ENCODE data around the gene OLFML2A.

OLFML2A gene

DNA sequence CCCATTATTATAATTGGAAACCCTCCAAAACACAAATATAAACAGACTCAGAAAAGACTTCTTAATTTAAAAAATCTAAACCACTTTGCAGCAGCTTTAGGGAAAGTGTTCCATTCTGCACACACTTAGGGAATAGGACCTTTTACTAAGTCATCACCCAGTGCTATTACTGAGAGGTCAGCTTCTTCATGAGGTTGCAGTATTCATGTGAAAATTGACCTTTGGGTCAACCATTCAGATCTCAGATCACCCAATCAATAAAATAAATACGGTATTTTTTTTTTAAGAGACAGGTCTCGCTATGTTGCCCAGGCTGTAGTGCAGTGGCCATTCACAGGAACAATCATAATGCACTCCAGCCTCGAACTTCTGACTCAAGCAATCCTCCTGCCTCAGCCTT is 27.6 kb upstream of the OLFML2A start:
- no peak overlapping the region for H3K27ac Mint-ChIP-seq (ENCODE audit: low read depth)
- no peaks in the 10 kb centered on the region for H3K36me3 Mint-ChIP-seq (ENCODE audit: insufficient read depth)
- ATAC-seq (replicated peaks; ENCODE audit: extremely low read depth, poor library complexity, severe bottlenecking) (no peak), DNase-seq (ENCODE audit: low spot score in 2 of 2) (no peak)
- H3K9me3 Mint-ChIP-seq, result no peaks in the 10 kb centered on the region
- H3K4me1 Mint-ChIP-seq, result no peaks in the 10 kb centered on the region
- H3K27me3 Mint-ChIP-seq, result peaks cover 37% of the 10 kb centered on the region
- H3K4me3 Mint-ChIP-seq, result no peak overlapping the region

- Mint-ChIP-seq H3K27me3 (peaks cover 41% of the 10 kb centered on the region), H3K4me1 (no peaks in the 10 kb centered on the region), H3K36me3 (ENCODE audit: insufficient read depth) (no peaks in the 10 kb centered on the region), H3K9me3 (no peaks in the 10 kb centered on the region), H3K4me3 (no peak overlapping the region), H3K27ac (ENCODE audit: low read depth) (no peak overlapping the region)
- ATAC-seq (replicated peaks; ENCODE audit: extremely low read depth, poor library complexity, severe bottlenecking), result no peak
- DNase-seq (ENCODE audit: low spot score in 2 of 2), result no peak
These were observed 27.2 kb upstream of the OLFML2A start for GRCh38 chr9:124749781-124750180.

GRCh38 chr9:124752967-124753366 is 24.0 kb upstream of the OLFML2A start:
- H3K27me3 Mint-ChIP-seq, result peaks cover 66% of the 10 kb centered on the region
- H3K4me1 Mint-ChIP-seq, result no peaks in the 10 kb centered on the region
- H3K4me3 Mint-ChIP-seq, result no peak overlapping the region
- no peaks in the 10 kb centered on the region for H3K9me3 Mint-ChIP-seq
- no peak overlapping the region for H3K27ac Mint-ChIP-seq (ENCODE audit: low read depth)
- ATAC-seq (replicated peaks; ENCODE audit: extremely low read depth, poor library complexity, severe bottlenecking) (no peak), DNase-seq (ENCODE audit: low spot score in 2 of 2) (no peak)
- H3K36me3 Mint-ChIP-seq (ENCODE audit: insufficient read depth), result no peaks in the 10 kb centered on the region

DNA sequence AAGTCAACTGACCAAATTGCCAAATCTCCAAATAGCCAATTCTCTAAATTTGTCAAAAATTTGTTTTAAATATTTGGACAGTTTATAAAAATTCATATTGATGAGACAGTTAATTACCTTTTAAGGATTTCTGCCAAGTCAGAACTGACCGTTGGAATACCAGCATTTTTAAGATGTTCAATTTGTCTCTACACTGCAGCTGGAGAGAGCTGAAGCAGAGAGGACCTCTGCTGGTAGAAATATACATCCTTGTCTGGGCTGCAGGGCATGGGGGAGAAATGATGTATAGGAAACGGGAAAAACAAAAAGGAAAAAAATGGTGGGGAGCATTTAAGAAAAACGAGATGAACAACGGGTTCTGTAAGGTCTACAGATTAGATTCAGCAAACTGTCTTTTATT is 22.6 kb upstream of the OLFML2A start:
- Mint-ChIP-seq H3K27me3 (peaks cover 76% of the 10 kb centered on the region), H3K36me3 (ENCODE audit: insufficient read depth) (no peaks in the 10 kb centered on the region), H3K4me3 (no peak overlapping the region), H3K9me3 (no peaks in the 10 kb centered on the region), H3K4me1 (no peaks in the 10 kb centered on the region), H3K27ac (ENCODE audit: low read depth) (no peak overlapping the region)
- ATAC-seq (replicated peaks; ENCODE audit: extremely low read depth, poor library complexity, severe bottlenecking), result no peak
- DNase-seq (ENCODE audit: low spot score in 2 of 2), result no peak

DNA sequence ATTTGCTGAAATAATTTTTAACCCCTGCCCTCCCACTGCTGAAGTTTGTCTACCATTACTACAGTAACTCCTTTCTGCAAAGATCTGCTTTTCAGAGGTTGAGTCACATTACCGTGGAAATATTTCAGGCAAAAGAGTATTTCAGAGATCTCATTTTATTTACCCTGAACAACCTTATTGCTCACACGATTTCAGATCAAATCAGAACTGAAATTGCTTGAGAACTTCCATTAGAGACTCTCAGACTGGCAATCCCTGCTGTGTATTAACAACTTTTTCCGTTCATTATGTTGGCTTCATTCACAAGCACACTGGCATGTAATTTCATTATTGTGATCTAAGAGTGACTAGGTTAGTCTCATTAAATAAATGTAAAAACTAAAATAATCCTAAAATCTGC is 21.9 kb upstream of the OLFML2A start:
- no peak for ATAC-seq (replicated peaks; ENCODE audit: extremely low read depth, poor library complexity, severe bottlenecking)
- Mint-ChIP-seq H3K27me3 (peaks cover 76% of the 10 kb centered on the region), H3K36me3 (ENCODE audit: insufficient read depth) (no peaks in the 10 kb centered on the region), H3K27ac (ENCODE audit: low read depth) (no peak overlapping the region), H3K9me3 (no peaks in the 10 kb centered on the region), H3K4me3 (no peak overlapping the region), H3K4me1 (no peaks in the 10 kb centered on the region)
- no peak for DNase-seq (ENCODE audit: low spot score in 2 of 2)

- H3K27me3 Mint-ChIP-seq, result peaks cover 76% of the 10 kb centered on the region
- ATAC-seq (replicated peaks; ENCODE audit: extremely low read depth, poor library complexity, severe bottlenecking), result no peak
These were observed 20.9 kb upstream of the OLFML2A start for GRCh38 chr9:124756011-124756410.

GRCh38 chr9:124757616-124758015 is 19.3 kb upstream of the OLFML2A start:
- Mint-ChIP-seq H3K27ac (ENCODE audit: low read depth) (no peak overlapping the region), H3K4me3 (no peak overlapping the region), H3K9me3 (no peaks in the 10 kb centered on the region), H3K4me1 (no peaks in the 10 kb centered on the region), H3K36me3 (ENCODE audit: insufficient read depth) (no peaks in the 10 kb centered on the region), H3K27me3 (peaks cover 89% of the 10 kb centered on the region)
- ATAC-seq (replicated peaks; ENCODE audit: extremely low read depth, poor library complexity, severe bottlenecking) (no peak), DNase-seq (ENCODE audit: low spot score in 2 of 2) (no peak)

More at GRCh38 chr9:124756011-124756410, 20.9 kb upstream of the OLFML2A start:
- no peaks in the 10 kb centered on the region for H3K4me1 Mint-ChIP-seq
- H3K4me3 Mint-ChIP-seq, result no peak overlapping the region
- no peak for DNase-seq (ENCODE audit: low spot score in 2 of 2)
- no peaks in the 10 kb centered on the region for H3K36me3 Mint-ChIP-seq (ENCODE audit: insufficient read depth)
- no peaks in the 10 kb centered on the region for H3K9me3 Mint-ChIP-seq
- H3K27ac Mint-ChIP-seq (ENCODE audit: low read depth), result no peak overlapping the region

GRCh38 chr9:124758061-124758460 is 18.9 kb upstream of the OLFML2A start:
- peaks cover 94% of the 10 kb centered on the region for H3K27me3 Mint-ChIP-seq

GRCh38 chr9:124758691-124759090 is 18.2 kb upstream of the OLFML2A start:
- Mint-ChIP-seq H3K4me3 (no peak overlapping the region), H3K4me1 (no peaks in the 10 kb centered on the region), H3K36me3 (ENCODE audit: insufficient read depth) (no peaks in the 10 kb centered on the region), H3K27ac (ENCODE audit: low read depth) (no peak overlapping the region), H3K27me3 (peaks cover 99% of the 10 kb centered on the region), H3K9me3 (no peaks in the 10 kb centered on the region)
- no peak for ATAC-seq (replicated peaks; ENCODE audit: extremely low read depth, poor library complexity, severe bottlenecking)
- no peak for DNase-seq (ENCODE audit: low spot score in 2 of 2)

More at GRCh38 chr9:124758061-124758460, 18.9 kb upstream of the OLFML2A start:
- no peak for ATAC-seq (replicated peaks; ENCODE audit: extremely low read depth, poor library complexity, severe bottlenecking)
- Mint-ChIP-seq H3K27ac (ENCODE audit: low read depth) (no peak overlapping the region), H3K36me3 (ENCODE audit: insufficient read depth) (no peaks in the 10 kb centered on the region), H3K4me1 (no peaks in the 10 kb centered on the region), H3K4me3 (no peak overlapping the region), H3K9me3 (no peaks in the 10 kb centered on the region)
- DNase-seq (ENCODE audit: low spot score in 2 of 2), result no peak

DNA sequence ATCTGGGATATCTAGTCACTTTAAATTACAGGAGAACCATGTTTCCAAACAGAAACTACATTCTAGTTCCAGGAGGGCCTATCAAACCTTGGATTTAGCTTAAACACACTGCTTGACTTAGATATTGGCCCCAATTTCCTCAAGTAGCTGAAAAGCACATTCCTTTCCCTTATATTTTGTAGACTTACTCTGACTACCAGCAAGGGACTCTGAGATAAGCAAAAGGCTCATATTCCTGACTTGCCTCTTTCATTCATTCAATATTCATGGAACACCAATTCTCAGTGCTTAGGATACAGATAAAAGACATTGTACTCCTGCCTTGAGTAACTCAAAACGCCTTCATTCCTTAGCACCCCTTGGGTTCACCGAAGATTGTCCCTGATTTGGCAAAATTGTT is 17.6 kb upstream of the OLFML2A start:
- Mint-ChIP-seq H3K4me3 (no peak overlapping the region), H3K4me1 (no peaks in the 10 kb centered on the region), H3K27me3 (peaks cover 99% of the 10 kb centered on the region), H3K36me3 (ENCODE audit: insufficient read depth) (no peaks in the 10 kb centered on the region), H3K9me3 (no peaks in the 10 kb centered on the region), H3K27ac (ENCODE audit: low read depth) (no peak overlapping the region)
- ATAC-seq (replicated peaks; ENCODE audit: extremely low read depth, poor library complexity, severe bottlenecking) (no peak), DNase-seq (ENCODE audit: low spot score in 2 of 2) (no peak)

DNA sequence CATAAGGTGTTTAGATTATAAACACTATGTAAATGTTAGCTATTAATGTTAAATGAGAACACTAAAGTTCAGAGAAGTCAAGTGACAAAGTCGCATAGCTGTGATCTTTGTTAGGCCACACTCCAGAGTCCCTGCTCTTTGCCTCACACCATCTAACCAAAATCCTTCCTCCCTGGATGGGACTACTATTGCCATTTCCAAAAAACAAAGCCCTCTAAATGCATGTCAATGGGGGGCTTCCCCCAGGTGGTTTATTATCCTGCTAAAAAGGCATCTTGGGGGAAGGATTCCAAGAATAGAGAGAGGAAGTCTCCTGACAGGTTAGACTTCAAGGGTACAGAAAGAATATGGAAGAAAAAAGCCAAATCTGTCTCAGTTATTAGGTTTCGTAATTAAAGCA is 16.2 kb upstream of the OLFML2A start:
- DNase-seq (ENCODE audit: low spot score in 2 of 2) (no peak), ATAC-seq (replicated peaks; ENCODE audit: extremely low read depth, poor library complexity, severe bottlenecking) (no peak)
- peaks cover 90% of the 10 kb centered on the region for H3K27me3 Mint-ChIP-seq
- no peaks in the 10 kb centered on the region for H3K4me1 Mint-ChIP-seq
- H3K36me3 Mint-ChIP-seq (ENCODE audit: insufficient read depth), result no peaks in the 10 kb centered on the region
- no peaks in the 10 kb centered on the region for H3K9me3 Mint-ChIP-seq
- H3K27ac Mint-ChIP-seq (ENCODE audit: low read depth), result no peak overlapping the region
- H3K4me3 Mint-ChIP-seq, result no peak overlapping the region

- H3K4me1 Mint-ChIP-seq, result no peaks in the 10 kb centered on the region
- no peak for DNase-seq (ENCODE audit: low spot score in 2 of 2)
- no peak overlapping the region for H3K27ac Mint-ChIP-seq (ENCODE audit: low read depth)
- no peak for ATAC-seq (replicated peaks; ENCODE audit: extremely low read depth, poor library complexity, severe bottlenecking)
- no peak overlapping the region for H3K4me3 Mint-ChIP-seq
- no peaks in the 10 kb centered on the region for H3K36me3 Mint-ChIP-seq (ENCODE audit: insufficient read depth)
- H3K27me3 Mint-ChIP-seq, result peaks cover 86% of the 10 kb centered on the region
- H3K9me3 Mint-ChIP-seq, result no peaks in the 10 kb centered on the region
These were observed 15.7 kb upstream of the OLFML2A start for GRCh38 chr9:124761196-124761595.

- Mint-ChIP-seq H3K27ac (ENCODE audit: low read depth) (no peak overlapping the region), H3K27me3 (peaks cover 86% of the 10 kb centered on the region), H3K4me3 (no peak overlapping the region), H3K36me3 (ENCODE audit: insufficient read depth) (no peaks in the 10 kb centered on the region), H3K9me3 (no peaks in the 10 kb centered on the region), H3K4me1 (no peaks in the 10 kb centered on the region)
- no peak for ATAC-seq (replicated peaks; ENCODE audit: extremely low read depth, poor library complexity, severe bottlenecking)
- no peak for DNase-seq (ENCODE audit: low spot score in 2 of 2)
These were observed 15.2 kb upstream of the OLFML2A start for GRCh38 chr9:124761710-124762109.

GRCh38 chr9:124762633-124763032 is 14.3 kb upstream of the OLFML2A start:
- Mint-ChIP-seq H3K9me3 (no peaks in the 10 kb centered on the region), H3K27me3 (peaks cover 86% of the 10 kb centered on the region), H3K36me3 (ENCODE audit: insufficient read depth) (no peaks in the 10 kb centered on the region), H3K27ac (ENCODE audit: low read depth) (no peak overlapping the region), H3K4me1 (no peaks in the 10 kb centered on the region), H3K4me3 (no peak overlapping the region)
- ATAC-seq (replicated peaks; ENCODE audit: extremely low read depth, poor library complexity, severe bottlenecking), result no peak
- no peak for DNase-seq (ENCODE audit: low spot score in 2 of 2)

Data from central memory CD8-positive, alpha-beta T cell (primary cell).